Transverse colon (tissue), 4 donors: Measurements from ENCODE around the gene ALG10.
"Not testable (repeated sequence)": the region's sequence is repeated elsewhere in the genome, so short reads cannot be mapped to it uniquely, and the experiment has no call there.

Experiments used
- EP300 ChIP-seq: sonication (generic); formaldehyde crosslinking; IDR thresholded peaks from one replicate; pipeline ENCODE4 v1.6.1; 2017; ENCODE audit warnings: antibody characterized with exemption, low read depth
- POLR2A ChIP-seq: fragments of 450-650 bp; IDR thresholded peaks from one replicate; pipeline ENCODE4 v1.6.1; 2016; ENCODE audit warnings: antibody characterized with exemption, mild to moderate bottlenecking, moderate library complexity
- POLR2AphosphoS5 ChIP-seq, 3 donors: sonication (generic); formaldehyde crosslinking; IDR thresholded peaks; one replicate each; pipeline ENCODE4 v1.6.1; 2016; ENCODE audit warnings: antibody characterized with exemption in 3 of 3
- TF ChIP-seq, protein P1 (sequence below), 5 experiments: fragments of 200-600 bp in 3 of 5; fragments of 450-650 bp in 2 of 5; sonication (generic) in 3 of 5; IDR thresholded peaks; 1 replicate in 2 of 5; 2 replicates in 3 of 5; pipeline ENCODE4 v1.5.1; 2016 to 2017; ENCODE audit warnings: antibody characterized with exemption in 5 of 5, inconsistent platforms in 3 of 5, mild to moderate bottlenecking in 2 of 5, moderate library complexity in 1 of 5

GRCh38 chr12:33972884-33973283, 49.4 kb upstream of the ALG10 start:
- TF ChIP-seq, protein P1, sequence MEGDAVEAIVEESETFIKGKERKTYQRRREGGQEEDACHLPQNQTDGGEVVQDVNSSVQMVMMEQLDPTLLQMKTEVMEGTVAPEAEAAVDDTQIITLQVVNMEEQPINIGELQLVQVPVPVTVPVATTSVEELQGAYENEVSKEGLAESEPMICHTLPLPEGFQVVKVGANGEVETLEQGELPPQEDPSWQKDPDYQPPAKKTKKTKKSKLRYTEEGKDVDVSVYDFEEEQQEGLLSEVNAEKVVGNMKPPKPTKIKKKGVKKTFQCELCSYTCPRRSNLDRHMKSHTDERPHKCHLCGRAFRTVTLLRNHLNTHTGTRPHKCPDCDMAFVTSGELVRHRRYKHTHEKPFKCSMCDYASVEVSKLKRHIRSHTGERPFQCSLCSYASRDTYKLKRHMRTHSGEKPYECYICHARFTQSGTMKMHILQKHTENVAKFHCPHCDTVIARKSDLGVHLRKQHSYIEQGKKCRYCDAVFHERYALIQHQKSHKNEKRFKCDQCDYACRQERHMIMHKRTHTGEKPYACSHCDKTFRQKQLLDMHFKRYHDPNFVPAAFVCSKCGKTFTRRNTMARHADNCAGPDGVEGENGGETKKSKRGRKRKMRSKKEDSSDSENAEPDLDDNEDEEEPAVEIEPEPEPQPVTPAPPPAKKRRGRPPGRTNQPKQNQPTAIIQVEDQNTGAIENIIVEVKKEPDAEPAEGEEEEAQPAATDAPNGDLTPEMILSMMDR (IDR thresholded peaks at IDR 0.05) = not testable (repeated sequence)
- not testable (repeated sequence) for TF ChIP-seq POLR2AphosphoS5 (IDR thresholded peaks at IDR 0.05); POLR2A; EP300
